Measurements from ENCODE around the gene LRBA.

GRCh38 chr4:150713251-150713650 is 301.8 kb downstream of the LRBA start:
- TF ChIP-seq POLR2A (IDR thresholded peaks at IDR 0.05) (no peak), CTCF (IDR thresholded peaks at IDR 0.05) (no peak)

Data from ovary (tissue), 3 donors.